ENCODE results near the gene TNFRSF25.

TNFRSF25 gene

GRCh38 chr1:6414443-6414844, 51.5 kb downstream of the TNFRSF25 start:
- H3K4me3 Mint-ChIP-seq: no peak overlapping the region
- DNase-seq (ENCODE audit: low spot score in 2 of 2): no peak
- peak; percentile 43 for ATAC-seq (ENCODE audit: low read depth)
- peaks cover 36% of the 10 kb centered on the region for H3K27me3 Mint-ChIP-seq
- H3K36me3 Mint-ChIP-seq: no peaks in the 10 kb centered on the region
- peaks cover 4% of the 10 kb centered on the region for H3K4me1 Mint-ChIP-seq
- no peak overlapping the region for H3K27ac Mint-ChIP-seq
- H3K9me3 Mint-ChIP-seq: no peaks in the 10 kb centered on the region

GRCh38 chr1:6412896-6413295, 53.1 kb downstream of the TNFRSF25 start:
- DNase-seq (ENCODE audit: low spot score in 2 of 2) (no peak), ATAC-seq (ENCODE audit: low read depth) (no peak)
- Mint-ChIP-seq H3K27ac (no peak overlapping the region), H3K36me3 (no peaks in the 10 kb centered on the region), H3K4me3 (no peak overlapping the region), H3K4me1 (peaks cover 4% of the 10 kb centered on the region), H3K9me3 (no peaks in the 10 kb centered on the region), H3K27me3 (peaks cover 34% of the 10 kb centered on the region)

Data from memory B cell (primary cell).